ENCODE data around the gene FFAR2.

FFAR2 gene

GRCh38 chr19:35491836-35492360 lies 43.8 kb downstream of the FFAR2 start:
- DNase-seq = no peak

DNA sequence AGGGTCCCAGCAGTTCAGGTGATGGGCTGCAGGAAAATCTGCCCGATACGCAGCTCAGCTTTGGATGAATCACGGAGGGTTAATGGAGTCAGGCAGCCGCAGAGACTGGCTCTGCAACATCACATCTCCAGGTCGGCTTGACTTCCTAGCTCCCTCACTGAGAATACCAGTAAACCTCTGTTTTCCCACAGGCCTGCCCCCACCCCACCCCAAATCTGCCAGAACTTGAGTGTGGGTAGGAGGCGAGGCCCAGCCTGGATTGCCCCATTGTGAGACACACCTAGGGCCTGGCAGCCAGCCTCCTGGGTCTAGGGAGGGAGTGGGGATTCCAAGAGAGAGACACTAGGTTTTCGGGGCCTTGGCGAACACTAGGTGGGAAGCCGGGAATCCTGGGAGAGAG lies 45.9 kb downstream of the FFAR2 start:
- DNase-seq = no peak

DNA sequence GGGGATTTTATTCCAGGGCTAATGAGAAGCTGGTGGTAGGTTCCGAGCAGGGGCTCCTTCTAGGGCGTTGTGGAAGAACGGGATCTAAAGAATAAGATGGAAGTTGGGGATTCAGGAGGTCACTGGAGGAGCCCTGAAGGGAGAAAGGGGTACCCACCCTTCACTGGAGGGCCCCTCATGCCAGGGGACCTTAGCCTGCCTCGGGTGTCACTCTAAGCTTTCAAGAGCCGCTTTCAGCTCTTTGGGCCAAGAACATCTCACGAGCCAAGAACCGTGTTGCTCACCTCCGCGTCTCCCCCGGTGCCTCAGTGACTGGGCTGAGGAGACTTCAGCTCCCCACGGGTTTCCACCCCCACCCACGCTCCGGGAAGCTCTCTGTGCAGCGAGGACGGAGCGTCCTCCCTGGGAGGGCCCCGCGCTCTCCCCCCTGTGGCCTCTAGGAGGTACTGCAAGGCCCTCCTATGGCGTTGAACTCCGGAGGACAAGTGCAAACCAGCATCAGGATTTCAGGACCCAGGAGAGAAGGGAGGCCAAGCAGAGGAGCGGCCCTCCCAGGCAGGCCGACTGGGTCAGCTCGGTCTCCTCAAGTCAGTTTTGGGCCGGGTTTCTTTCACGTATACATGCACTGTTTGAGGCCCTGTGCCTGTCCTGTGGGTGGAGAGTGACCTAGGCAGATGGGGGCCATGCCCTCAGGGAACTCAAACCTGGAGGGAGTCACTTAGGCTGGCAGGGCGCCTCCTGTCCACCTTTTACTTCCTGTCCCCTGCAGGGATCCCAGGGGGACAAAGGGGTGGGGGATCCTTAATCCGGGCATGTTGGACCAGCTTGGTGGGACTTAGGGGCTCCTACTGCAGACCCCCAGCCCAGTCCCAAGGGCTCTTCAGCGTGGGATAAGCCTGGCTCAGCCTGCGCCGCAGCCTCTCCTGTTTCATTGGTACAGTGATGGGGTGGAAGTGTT lies 47.3 kb downstream of the FFAR2 start:
- peak; percentile 65 for DNase-seq

DNA sequence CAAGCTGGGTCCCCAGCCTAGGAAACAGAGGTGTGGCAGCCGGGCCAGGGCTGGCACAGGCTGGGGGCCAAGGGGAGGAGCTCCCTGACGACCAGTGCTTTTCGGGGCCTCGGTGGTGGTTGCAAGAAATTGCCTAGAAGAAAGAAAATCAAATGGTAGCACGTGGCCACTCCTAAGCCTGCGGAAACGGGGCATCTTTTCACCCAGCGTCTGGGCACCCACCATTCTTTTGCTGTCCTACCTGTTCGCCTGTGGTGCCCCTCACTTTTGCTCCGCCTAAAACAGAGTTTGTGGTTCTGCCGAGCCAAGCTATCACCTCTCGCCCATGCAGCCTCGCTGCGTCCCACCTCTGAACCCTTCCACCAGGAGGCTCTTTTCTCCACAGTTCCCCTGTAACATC lies 49.3 kb downstream of the FFAR2 start:
- no peak for DNase-seq

GRCh38 chr19:35498220-35498619 lies 50.2 kb downstream of the FFAR2 start:
- DNase-seq = no peak

DNA sequence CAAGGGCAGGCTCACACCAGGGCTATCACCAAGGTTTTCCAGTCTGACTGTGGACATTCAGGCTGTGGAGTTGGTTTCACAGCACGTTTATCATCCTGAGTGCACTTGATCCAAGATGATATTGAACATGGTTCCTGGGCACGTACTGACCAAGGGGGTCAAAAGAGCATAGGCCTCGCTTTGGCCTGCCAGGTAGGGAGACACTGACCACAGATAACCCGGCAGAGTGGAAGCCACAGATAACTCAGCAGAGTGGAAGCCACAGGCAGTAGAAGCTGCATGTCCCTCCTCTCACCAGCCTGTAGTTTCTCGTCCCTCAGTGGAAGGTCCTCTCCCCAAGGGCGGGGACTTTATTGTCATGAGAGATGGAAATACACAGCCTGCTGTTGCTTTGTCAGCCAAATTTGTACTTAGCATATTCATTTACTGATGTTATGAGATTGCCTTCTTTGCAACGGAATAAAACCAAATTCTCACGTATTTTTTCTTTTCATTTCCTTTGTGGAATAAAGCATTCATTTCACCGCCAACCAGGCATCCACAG lies 51.0 kb downstream of the FFAR2 start:
- no peak for DNase-seq

DNA sequence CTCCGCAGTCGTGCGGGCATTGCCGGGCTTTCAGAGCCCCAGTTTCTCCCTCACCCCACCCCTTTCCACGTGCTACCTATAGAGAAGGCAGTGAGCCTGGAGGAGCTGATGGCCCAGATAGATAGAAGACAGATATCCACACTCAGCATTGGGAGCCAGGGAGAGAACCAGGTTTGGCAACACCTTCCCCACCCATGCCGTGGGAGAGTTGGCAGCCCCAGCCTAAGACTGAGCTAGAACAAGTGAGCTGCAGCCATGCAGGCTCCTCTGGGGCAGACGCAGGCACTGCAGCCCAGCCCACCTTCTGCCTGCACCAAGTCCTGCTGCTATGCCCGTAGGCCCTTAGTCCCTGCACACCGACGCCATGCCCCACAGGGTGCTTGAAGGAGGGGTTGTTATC lies 52.6 kb downstream of the FFAR2 start:
- no peak for DNase-seq

All from NCI-H1694 treated with DMSO at 0.1 percent for 48 hours (cell line).